ENCODE measurements around the gene KCNC4.
A peak's percentile ranks its signal among the peaks of the same experiment; 100 is the strongest.

Gene KCNC4

GRCh38 chr1:110225756-110226404, 15.8 kb downstream of the KCNC4 start:
- Mint-ChIP-seq H3K27me3 (no peaks in the 10 kb centered on the region), H3K27ac (no peak overlapping the region), H3K4me3 (no peak overlapping the region), H3K36me3 (peaks cover 14% of the 10 kb centered on the region), H3K9me3 (no peaks in the 10 kb centered on the region), H3K4me1 (no peaks in the 10 kb centered on the region)
- no peak for DNase-seq (ENCODE audit: low spot score in 2 of 2)
- ATAC-seq (ENCODE audit: low read depth): no peak

GRCh38 chr1:110227774-110228173, 17.7 kb downstream of the KCNC4 start:
- Mint-ChIP-seq H3K27me3 (no peaks in the 10 kb centered on the region), H3K27ac (no peak overlapping the region), H3K9me3 (no peaks in the 10 kb centered on the region), H3K36me3 (peaks cover 17% of the 10 kb centered on the region), H3K4me3 (no peak overlapping the region), H3K4me1 (no peaks in the 10 kb centered on the region)
- ATAC-seq (ENCODE audit: low read depth) (no peak), DNase-seq (ENCODE audit: low spot score in 2 of 2) (no peak)

- H3K9me3 Mint-ChIP-seq: no peaks in the 10 kb centered on the region
- no peak overlapping the region for H3K27ac Mint-ChIP-seq
- H3K4me1 Mint-ChIP-seq: no peaks in the 10 kb centered on the region
- no peaks in the 10 kb centered on the region for H3K27me3 Mint-ChIP-seq
- no peak overlapping the region for H3K4me3 Mint-ChIP-seq
- ATAC-seq (ENCODE audit: low read depth) (no peak), DNase-seq (ENCODE audit: low spot score in 2 of 2) (no peak)
- H3K36me3 Mint-ChIP-seq: peaks cover 15% of the 10 kb centered on the region
Observed at GRCh38 chr1:110228381-110228780, 18.3 kb downstream of the KCNC4 start.

- H3K4me1 Mint-ChIP-seq: no peaks in the 10 kb centered on the region
- ATAC-seq (ENCODE audit: low read depth) (no peak), DNase-seq (ENCODE audit: low spot score in 2 of 2) (no peak)
- H3K27ac Mint-ChIP-seq: no peak overlapping the region
- no peaks in the 10 kb centered on the region for H3K27me3 Mint-ChIP-seq
- H3K36me3 Mint-ChIP-seq: peaks cover 14% of the 10 kb centered on the region
- no peaks in the 10 kb centered on the region for H3K9me3 Mint-ChIP-seq
- no peak overlapping the region for H3K4me3 Mint-ChIP-seq
Observed at GRCh38 chr1:110228869-110229268, 18.8 kb downstream of the KCNC4 start.

GRCh38 chr1:110229348-110230001, 19.4 kb downstream of the KCNC4 start:
- Mint-ChIP-seq H3K36me3 (peaks cover 14% of the 10 kb centered on the region), H3K27me3 (no peaks in the 10 kb centered on the region), H3K27ac (no peak overlapping the region), H3K9me3 (no peaks in the 10 kb centered on the region), H3K4me1 (no peaks in the 10 kb centered on the region), H3K4me3 (no peak overlapping the region)
- no peak for DNase-seq (ENCODE audit: low spot score in 2 of 2)
- ATAC-seq (ENCODE audit: low read depth): no peak

- Mint-ChIP-seq H3K36me3 (peaks cover 16% of the 10 kb centered on the region), H3K4me3 (no peak overlapping the region), H3K27ac (no peak overlapping the region), H3K9me3 (no peaks in the 10 kb centered on the region), H3K27me3 (no peaks in the 10 kb centered on the region), H3K4me1 (no peaks in the 10 kb centered on the region)
- no peak for DNase-seq (ENCODE audit: low spot score in 2 of 2)
- no peak for ATAC-seq (ENCODE audit: low read depth)
Observed at GRCh38 chr1:110230381-110231199, 20.5 kb downstream of the KCNC4 start.

GRCh38 chr1:110233861-110234260, 23.7 kb downstream of the KCNC4 start:
- Mint-ChIP-seq H3K36me3 (peaks cover 10% of the 10 kb centered on the region), H3K4me3 (no peak overlapping the region), H3K4me1 (peaks cover 3% of the 10 kb centered on the region), H3K27ac (no peak overlapping the region), H3K9me3 (no peaks in the 10 kb centered on the region), H3K27me3 (no peaks in the 10 kb centered on the region)
- DNase-seq (ENCODE audit: low spot score in 2 of 2) (no peak), ATAC-seq (ENCODE audit: low read depth) (no peak)

GRCh38 chr1:110234691-110235090, 24.6 kb downstream of the KCNC4 start:
- DNase-seq (ENCODE audit: low spot score in 2 of 2) (no peak), ATAC-seq (ENCODE audit: low read depth) (no peak)
- Mint-ChIP-seq H3K36me3 (peaks cover 8% of the 10 kb centered on the region), H3K27ac (no peak overlapping the region), H3K4me3 (no peak overlapping the region), H3K27me3 (no peaks in the 10 kb centered on the region), H3K9me3 (no peaks in the 10 kb centered on the region), H3K4me1 (peaks cover 3% of the 10 kb centered on the region)

- Mint-ChIP-seq H3K27me3 (no peaks in the 10 kb centered on the region), H3K27ac (no peak overlapping the region), H3K9me3 (no peaks in the 10 kb centered on the region), H3K36me3 (peaks cover 8% of the 10 kb centered on the region), H3K4me1 (peaks cover 6% of the 10 kb centered on the region), H3K4me3 (no peak overlapping the region)
- no peak for ATAC-seq (ENCODE audit: low read depth)
- DNase-seq (ENCODE audit: low spot score in 2 of 2): no peak
Observed at GRCh38 chr1:110235181-110235833, 25.2 kb downstream of the KCNC4 start.

- no peak for ATAC-seq (ENCODE audit: low read depth)
- DNase-seq (ENCODE audit: low spot score in 2 of 2): no peak
- Mint-ChIP-seq H3K4me3 (no peak overlapping the region), H3K36me3 (peaks cover 8% of the 10 kb centered on the region), H3K27me3 (no peaks in the 10 kb centered on the region), H3K27ac (no peak overlapping the region), H3K9me3 (no peaks in the 10 kb centered on the region), H3K4me1 (peaks cover 8% of the 10 kb centered on the region)
Observed at GRCh38 chr1:110235834-110236682, 25.9 kb downstream of the KCNC4 start.

GRCh38 chr1:110237386-110238152, 27.5 kb downstream of the KCNC4 start:
- ATAC-seq (ENCODE audit: low read depth) (peak; percentile 85), DNase-seq (ENCODE audit: low spot score in 2 of 2) (no peak)
- Mint-ChIP-seq H3K4me3 (no peak overlapping the region), H3K27ac (no peak overlapping the region), H3K9me3 (no peaks in the 10 kb centered on the region), H3K27me3 (no peaks in the 10 kb centered on the region), H3K4me1 (peaks cover 13% of the 10 kb centered on the region), H3K36me3 (peaks cover 8% of the 10 kb centered on the region)

GRCh38 chr1:110239441-110240430, 29.6 kb downstream of the KCNC4 start:
- Mint-ChIP-seq H3K4me1 (peaks cover 30% of the 10 kb centered on the region), H3K9me3 (no peaks in the 10 kb centered on the region)
- no peak for DNase-seq (ENCODE audit: low spot score in 2 of 2)

More at GRCh38 chr1:110239441-110240430, 29.6 kb downstream of the KCNC4 start:
- Mint-ChIP-seq H3K36me3 (peaks cover 2% of the 10 kb centered on the region), H3K27ac (peak overlapping the region; percentile 15), H3K4me3 (no peak overlapping the region), H3K27me3 (no peaks in the 10 kb centered on the region)
- ATAC-seq (ENCODE audit: low read depth): no peak

Data from memory B cell (primary cell).